Prostate gland (tissue), 2 donors: ENCODE results near the gene ACY1. TPM values are rescaled to one million over a fixed set of nuclear protein-coding genes. Genes with fewer than 3 reads are reported as not detected.

Experiments used
- DNase-seq: peaks from one replicate; pipeline ENCODE4 v3.0.0-alpha.2; 2019; ENCODE audit warnings: low spot score
- H3K27ac ChIP-seq, 2 donors: fragments of 200-600 bp; sonication (generic); 2 replicates each; pipeline ENCODE4 v1.5.1; 2017 to 2019
- H3K27me3 ChIP-seq: fragments of 200-600 bp; sonication (generic); replicated peaks from 2 replicates; pipeline ENCODE4 v1.5.1; 2019; ENCODE audit not compliant: insufficient read depth
- H3K36me3 ChIP-seq, 2 donors: fragments of 200-600 bp; sonication (generic); 1 replicate in 1 of 2; 2 replicates in 1 of 2; pipeline versions ENCODE4 v1.5.1 to v1.8.1; 2017 to 2019
- H3K4me1 ChIP-seq: fragments of 200-600 bp; sonication (generic); replicated peaks from 2 replicates; pipeline ENCODE4 v1.5.1; 2019
- H3K4me3 ChIP-seq, 2 donors: fragments of 200-600 bp; sonication (generic); 2 replicates each; pipeline ENCODE4 v1.5.1; 2017 to 2019
- H3K9me3 ChIP-seq: fragments of 200-600 bp; sonication (generic); 2 replicates; pipeline ENCODE4 v1.5.1; 2017
- POLR2A ChIP-seq: fragments of 450-650 bp; IDR thresholded peaks from one replicate; pipeline ENCODE4 v1.6.1; 2016; ENCODE audit warnings: antibody characterized with exemption, mild to moderate bottlenecking
- POLR2AphosphoS5 ChIP-seq: sonication (generic); formaldehyde crosslinking; IDR thresholded peaks from one replicate; pipeline ENCODE4 v1.6.1; 2017; ENCODE audit warnings: antibody characterized with exemption
- WGBS: methylation state at CpG from one replicate; pipeline ENCODE4 v1.1.5; 2018; 5-methylcytosine and 5-hydroxymethylcytosine counted together
- intact Hi-C: fragments of 100-400 bp; cut with DNase I; formaldehyde crosslinking; loops from one replicate; pipeline ENCODE4 v1.14.2; 2022
- total RNA-seq, 2 donors: library from RNA; depleted of rRNA; stranded (reverse); fragments of >200 nt; gene quantifications; one replicate each; pipeline ENCODE4 v1.1.0, GENCODE V29; 2016
- TF ChIP-seq, protein P1 (sequence below), 4 experiments: fragments of 200-600 bp in 2 of 4; fragments of 450-650 bp in 2 of 4; sonication (generic) in 2 of 4; IDR thresholded peaks; 1 replicate in 3 of 4; 2 replicates in 1 of 4; pipeline ENCODE4 v1.5.1; 2016 to 2019; ENCODE audit warnings: antibody characterized with exemption in 4 of 4, mild to moderate bottlenecking in 2 of 4, moderate library complexity in 2 of 4

ACY1 gene
- total RNA-seq, 2 donors from 2014 or later: 42.1 to 82.6 TPM

DNA sequence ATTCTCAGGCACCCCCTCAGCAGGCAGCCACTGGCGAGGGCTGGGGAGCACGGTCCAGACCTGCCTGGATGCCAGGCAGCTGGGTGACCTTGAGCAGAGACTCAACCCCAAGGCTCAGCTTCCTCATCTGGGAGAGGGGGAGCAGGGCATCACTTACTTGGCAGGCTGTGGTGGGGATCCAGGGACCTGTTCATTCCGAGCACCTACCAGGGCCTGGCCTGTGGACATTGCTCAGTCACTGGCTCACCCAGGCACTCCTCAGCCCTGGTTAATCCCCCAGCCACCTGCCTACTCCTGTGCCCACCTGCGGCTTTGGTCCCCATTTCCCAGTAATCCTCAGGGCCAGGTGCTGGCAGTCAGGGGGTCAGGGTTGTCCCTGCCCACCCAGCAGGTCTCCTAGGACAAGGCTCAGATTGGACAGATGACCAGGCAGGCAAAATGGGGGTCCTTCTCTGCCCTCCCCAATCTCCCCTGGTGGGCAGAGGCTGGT is 21.6 kb downstream of the ACY1 start:
- H3K36me3 ChIP-seq: no peaks in the 10 kb centered on the region
- H3K9me3 ChIP-seq: no peaks in the 10 kb centered on the region
- peaks cover 4% of the 10 kb centered on the region for H3K4me1 ChIP-seq
- intact Hi-C loops: loop anchor here (2.0 to 5.0 kb wide), 3 partner anchors 40 to 337 kb away; no protein-coding TSS in a partner anchor
- TF ChIP-seq, protein P1, sequence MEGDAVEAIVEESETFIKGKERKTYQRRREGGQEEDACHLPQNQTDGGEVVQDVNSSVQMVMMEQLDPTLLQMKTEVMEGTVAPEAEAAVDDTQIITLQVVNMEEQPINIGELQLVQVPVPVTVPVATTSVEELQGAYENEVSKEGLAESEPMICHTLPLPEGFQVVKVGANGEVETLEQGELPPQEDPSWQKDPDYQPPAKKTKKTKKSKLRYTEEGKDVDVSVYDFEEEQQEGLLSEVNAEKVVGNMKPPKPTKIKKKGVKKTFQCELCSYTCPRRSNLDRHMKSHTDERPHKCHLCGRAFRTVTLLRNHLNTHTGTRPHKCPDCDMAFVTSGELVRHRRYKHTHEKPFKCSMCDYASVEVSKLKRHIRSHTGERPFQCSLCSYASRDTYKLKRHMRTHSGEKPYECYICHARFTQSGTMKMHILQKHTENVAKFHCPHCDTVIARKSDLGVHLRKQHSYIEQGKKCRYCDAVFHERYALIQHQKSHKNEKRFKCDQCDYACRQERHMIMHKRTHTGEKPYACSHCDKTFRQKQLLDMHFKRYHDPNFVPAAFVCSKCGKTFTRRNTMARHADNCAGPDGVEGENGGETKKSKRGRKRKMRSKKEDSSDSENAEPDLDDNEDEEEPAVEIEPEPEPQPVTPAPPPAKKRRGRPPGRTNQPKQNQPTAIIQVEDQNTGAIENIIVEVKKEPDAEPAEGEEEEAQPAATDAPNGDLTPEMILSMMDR (IDR thresholded peaks at IDR 0.05): no peak
- no peak for TF ChIP-seq POLR2A
- no peak for TF ChIP-seq POLR2AphosphoS5
- DNase-seq: no peak
- H3K27me3 ChIP-seq: no peaks in the 10 kb centered on the region
- no peak overlapping the region for H3K27ac ChIP-seq
- WGBS: 91% methylated on average over 4 of the region's 4 CpGs
- H3K4me3 ChIP-seq: no peak overlapping the region

DNA sequence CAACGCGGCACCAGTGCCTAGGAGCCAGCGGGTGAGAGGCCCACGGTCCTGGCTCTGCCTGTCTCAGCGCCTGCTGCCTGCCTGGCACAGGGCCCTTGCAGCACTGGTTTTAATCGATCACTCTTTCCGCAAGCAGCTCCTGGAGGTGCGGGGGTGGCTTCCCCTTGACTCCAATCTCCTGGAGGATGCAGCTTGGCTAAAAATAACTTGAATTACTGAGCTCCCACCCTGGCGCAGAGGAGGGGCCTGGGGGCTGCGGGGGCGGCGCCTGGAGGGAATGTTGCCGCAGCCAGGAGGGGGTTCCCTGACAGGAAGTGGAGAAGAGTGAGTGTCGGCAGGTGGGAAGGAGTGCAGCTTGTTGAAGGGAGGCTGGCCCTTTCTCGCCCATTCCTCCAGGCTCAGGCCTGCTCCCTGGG is 22.2 kb downstream of the ACY1 start:
- Histone ChIP-seq H3K4me3 (no peak overlapping the region), H3K4me1 (peaks cover 4% of the 10 kb centered on the region), H3K9me3 (no peaks in the 10 kb centered on the region), H3K27ac (no peak overlapping the region), H3K27me3 (no peaks in the 10 kb centered on the region), H3K36me3 (no peaks in the 10 kb centered on the region)
- no peak for TF ChIP-seq POLR2A
- TF ChIP-seq POLR2AphosphoS5: no peak
- TF ChIP-seq, protein P1 (IDR thresholded peaks at IDR 0.05): no peak
- DNase-seq: no peak
- 8% methylated on average over 15 of the region's 15 CpGs for WGBS
- intact Hi-C loops: loop anchor here (2.0 kb wide), 1 partner anchor 39 kb away; no protein-coding TSS in a partner anchor

GRCh38 chr3:52006017-52006819 is 22.9 kb downstream of the ACY1 start:
- Histone ChIP-seq H3K9me3 (no peaks in the 10 kb centered on the region), H3K4me3 (no peak overlapping the region), H3K36me3 (no peaks in the 10 kb centered on the region), H3K4me1 (peaks cover 4% of the 10 kb centered on the region), H3K27me3 (no peaks in the 10 kb centered on the region), H3K27ac (no peak overlapping the region)
- WGBS: 49% methylated on average over 7 of the region's 8 CpGs
- no peak for TF ChIP-seq POLR2A
- TF ChIP-seq, protein P1 (IDR thresholded peaks at IDR 0.05): no peak
- TF ChIP-seq POLR2AphosphoS5: no peak
- intact Hi-C loops: no loop called here
- no peak for DNase-seq

GRCh38 chr3:52006820-52007133 is 23.4 kb downstream of the ACY1 start:
- 98% methylated on average over 6 of the region's 6 CpGs for WGBS
- Histone ChIP-seq H3K4me3 (no peak overlapping the region), H3K36me3 (no peaks in the 10 kb centered on the region), H3K27me3 (no peaks in the 10 kb centered on the region), H3K27ac (no peak overlapping the region), H3K9me3 (no peaks in the 10 kb centered on the region), H3K4me1 (peaks cover 4% of the 10 kb centered on the region)
- intact Hi-C loops: no loop called here
- no peak for TF ChIP-seq POLR2AphosphoS5
- TF ChIP-seq POLR2A: no peak
- TF ChIP-seq, protein P1 (IDR thresholded peaks at IDR 0.05): no peak
- DNase-seq: no peak

- Histone ChIP-seq H3K4me3 (no peak overlapping the region), H3K27me3 (no peaks in the 10 kb centered on the region), H3K9me3 (no peaks in the 10 kb centered on the region), H3K27ac (no peak overlapping the region), H3K4me1 (peaks cover 4% of the 10 kb centered on the region), H3K36me3 (no peaks in the 10 kb centered on the region)
- TF ChIP-seq POLR2AphosphoS5 (no peak), POLR2A (no peak)
- TF ChIP-seq, protein P1 (IDR thresholded peaks at IDR 0.05): no peak
- DNase-seq: no peak
- 77% methylated on average over 4 of the region's 4 CpGs for WGBS
- intact Hi-C loops: no loop called here
Observed at GRCh38 chr3:52007291-52007690, 24.0 kb downstream of the ACY1 start.
